Uterus (tissue), 2 donors: ENCODE data around the gene NAV2.

Source experiments
- CTCF ChIP-seq, 4 experiments: fragments of 200-600 bp in 2 of 4; fragments of 450-650 bp in 2 of 4; sonication (generic) in 2 of 4; IDR thresholded peaks; one replicate each; pipeline ENCODE4 v1.5.1; 2016 to 2019; ENCODE audit warnings: antibody characterized with exemption in 4 of 4, mild to moderate bottlenecking in 2 of 4, moderate library complexity in 1 of 4
- POLR2A ChIP-seq, 2 donors: fragments of 450-650 bp; IDR thresholded peaks; one replicate each; pipeline ENCODE4 v1.6.1; 2016; ENCODE audit warnings: antibody characterized with exemption in 2 of 2, mild to moderate bottlenecking in 1 of 2, moderate library complexity in 1 of 2

- TF ChIP-seq CTCF (IDR thresholded peaks at IDR 0.05) (no peak), POLR2A (IDR thresholded peaks at IDR 0.05) (no peak)
Observed at GRCh38 chr11:20032577-20033260, 320.1 kb downstream of the NAV2 start.
